Measurements from ENCODE around the gene POLD2.

The POLD2 gene

DNA sequence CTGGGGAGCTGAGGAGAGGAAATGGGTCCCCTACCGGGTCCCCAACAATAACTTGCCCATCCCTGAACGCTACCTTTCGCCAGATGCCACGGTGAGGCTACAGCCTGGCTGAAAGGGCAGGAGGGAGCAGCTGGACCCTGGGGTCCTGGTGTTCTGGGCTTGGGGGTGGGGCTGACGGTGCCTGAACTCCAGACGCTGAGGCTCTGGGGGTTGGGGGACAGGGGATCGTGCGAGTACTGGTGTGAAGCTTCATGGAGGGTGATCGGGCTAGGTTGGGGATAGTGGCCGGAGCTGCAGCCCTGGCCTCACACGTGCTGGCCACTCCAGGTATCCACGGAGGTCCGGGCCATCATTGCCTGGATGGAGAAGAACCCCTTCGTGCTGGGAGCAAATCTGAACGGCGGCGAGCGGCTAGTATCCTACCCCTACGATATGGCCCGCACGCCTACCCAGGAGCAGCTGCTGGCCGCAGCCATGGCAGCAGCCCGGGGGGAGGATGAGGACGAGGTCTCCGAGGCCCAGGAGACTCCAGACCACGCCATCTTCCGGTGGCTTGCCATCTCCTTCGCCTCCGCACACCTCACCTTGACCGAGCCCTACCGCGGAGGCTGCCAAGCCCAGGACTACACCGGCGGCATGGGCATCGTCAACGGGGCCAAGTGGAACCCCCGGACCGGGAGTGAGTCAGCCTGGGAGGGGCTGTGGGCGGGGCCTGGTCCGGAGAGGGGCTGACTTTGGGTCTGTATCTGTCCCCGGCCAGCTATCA lies 10.9 kb downstream of the POLD2 start:
- DNase-seq: no peak

DNA sequence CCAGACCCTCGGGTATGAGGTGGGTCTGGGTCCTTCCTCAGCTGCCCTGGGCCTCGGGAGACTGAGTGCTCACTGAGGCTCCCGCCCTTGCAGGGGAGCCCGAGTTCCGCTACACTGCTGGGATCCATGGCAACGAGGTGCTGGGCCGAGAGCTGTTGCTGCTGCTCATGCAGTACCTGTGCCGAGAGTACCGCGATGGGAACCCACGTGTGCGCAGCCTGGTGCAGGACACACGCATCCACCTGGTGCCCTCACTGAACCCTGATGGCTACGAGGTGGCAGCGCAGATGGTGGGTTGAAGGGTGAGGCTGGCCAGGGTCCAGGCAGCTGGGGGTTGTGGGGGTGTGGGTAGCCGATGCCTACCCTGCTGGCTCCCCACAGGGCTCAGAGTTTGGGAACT lies 11.6 kb downstream of the POLD2 start:
- DNase-seq: no peak

DNA sequence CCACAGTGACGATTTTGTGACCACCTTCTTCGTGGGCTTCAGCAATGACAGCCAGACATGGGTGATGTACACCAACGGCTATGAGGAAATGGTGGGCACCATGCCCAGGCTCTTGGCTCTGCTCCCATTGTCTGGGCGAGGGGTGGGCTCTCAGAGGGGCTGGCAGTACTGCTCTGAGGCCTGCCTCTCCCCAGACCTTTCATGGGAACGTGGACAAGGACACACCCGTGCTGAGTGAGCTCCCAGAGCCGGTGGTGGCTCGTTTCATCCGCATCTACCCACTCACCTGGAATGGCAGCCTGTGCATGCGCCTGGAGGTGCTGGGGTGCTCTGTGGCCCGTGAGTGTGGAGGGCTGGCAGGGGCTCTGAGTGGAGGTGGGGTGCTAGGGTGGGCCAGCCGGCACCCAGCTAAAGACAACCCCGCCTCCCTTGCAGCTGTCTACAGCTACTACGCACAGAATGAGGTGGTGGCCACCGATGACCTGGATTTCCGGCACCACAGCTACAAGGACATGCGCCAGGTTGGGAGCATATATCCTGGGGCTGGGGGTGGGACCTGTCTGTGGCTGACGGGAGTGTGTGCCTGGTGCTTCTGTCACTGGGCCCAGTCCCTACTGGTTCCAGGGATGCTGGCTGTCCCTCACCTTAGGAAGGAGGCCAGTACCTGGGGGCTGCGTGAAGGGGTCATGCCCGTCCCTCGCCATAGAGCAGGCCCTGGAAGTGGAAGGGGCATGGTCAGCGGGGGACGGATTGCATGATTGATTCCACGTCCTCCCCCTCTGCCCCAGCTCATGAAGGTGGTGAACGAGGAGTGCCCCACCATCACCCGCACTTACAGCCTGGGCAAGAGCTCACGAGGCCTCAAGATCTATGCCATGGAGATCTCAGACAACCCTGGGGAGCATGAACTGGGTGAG lies 12.4 kb downstream of the POLD2 start:
- DNase-seq: no peak

DNA sequence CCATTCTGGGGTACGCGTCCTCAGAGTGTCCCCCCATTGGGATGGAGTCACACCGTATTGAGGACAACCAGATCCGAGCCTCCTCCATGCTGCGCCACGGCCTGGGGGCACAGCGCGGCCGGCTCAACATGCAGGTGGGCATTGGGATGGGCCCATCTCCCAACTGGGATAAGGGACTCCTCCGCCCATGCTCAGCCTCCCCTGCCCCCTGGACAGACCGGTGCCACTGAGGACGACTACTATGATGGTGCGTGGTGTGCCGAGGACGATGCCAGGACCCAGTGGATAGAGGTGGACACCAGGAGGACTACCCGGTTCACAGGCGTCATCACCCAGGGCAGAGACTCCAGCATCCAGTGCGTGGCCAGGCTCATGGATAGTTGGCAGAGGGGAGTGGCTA lies 13.4 kb downstream of the POLD2 start:
- no peak for DNase-seq

DNA sequence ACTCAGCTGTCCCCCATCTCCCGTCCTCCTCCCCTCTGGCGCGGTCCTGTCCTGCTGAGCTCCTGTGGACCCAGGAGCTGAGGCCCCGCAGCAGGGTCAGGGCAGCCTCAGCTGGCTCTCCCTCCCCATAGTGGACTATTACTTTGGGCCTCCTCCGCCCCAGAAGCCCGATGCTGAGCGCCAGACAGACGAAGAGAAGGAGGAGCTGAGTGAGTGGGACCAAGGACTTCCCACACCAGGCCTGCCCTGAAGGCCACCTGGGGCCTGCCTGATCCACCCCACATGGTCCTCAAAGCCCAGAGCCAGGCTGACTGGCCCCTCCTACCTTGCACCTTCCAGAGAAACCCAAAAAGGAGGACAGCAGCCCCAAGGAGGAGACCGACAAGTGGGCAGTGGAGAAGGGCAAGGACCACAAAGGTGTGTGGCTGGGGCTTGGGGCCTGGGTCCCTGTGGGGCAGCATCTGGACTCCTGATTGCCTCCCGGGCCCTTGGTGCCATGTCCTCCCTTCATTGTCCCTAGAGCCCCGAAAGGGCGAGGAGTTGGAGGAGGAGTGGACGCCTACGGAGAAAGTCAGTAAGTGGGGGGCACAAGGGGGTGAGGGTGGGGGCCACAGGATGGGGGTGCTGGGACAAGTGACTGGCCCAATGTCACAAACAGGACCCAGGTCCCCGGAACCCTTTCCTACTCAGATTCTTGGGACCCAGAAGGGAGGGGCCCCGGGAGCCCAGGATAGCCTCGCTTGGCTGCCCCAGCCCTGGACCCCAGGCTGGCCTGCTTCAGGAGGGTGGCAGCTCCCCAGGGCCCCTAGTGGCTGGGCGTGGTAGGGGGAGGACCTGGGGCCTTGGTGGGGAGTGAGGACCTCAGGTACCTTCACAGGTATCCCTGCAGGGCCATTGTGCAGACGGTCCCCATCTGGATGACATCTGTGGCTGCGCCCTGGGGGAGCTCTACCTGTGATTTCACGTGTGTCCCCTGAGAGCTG lies 14.3 kb downstream of the POLD2 start:
- no peak for DNase-seq

DNA sequence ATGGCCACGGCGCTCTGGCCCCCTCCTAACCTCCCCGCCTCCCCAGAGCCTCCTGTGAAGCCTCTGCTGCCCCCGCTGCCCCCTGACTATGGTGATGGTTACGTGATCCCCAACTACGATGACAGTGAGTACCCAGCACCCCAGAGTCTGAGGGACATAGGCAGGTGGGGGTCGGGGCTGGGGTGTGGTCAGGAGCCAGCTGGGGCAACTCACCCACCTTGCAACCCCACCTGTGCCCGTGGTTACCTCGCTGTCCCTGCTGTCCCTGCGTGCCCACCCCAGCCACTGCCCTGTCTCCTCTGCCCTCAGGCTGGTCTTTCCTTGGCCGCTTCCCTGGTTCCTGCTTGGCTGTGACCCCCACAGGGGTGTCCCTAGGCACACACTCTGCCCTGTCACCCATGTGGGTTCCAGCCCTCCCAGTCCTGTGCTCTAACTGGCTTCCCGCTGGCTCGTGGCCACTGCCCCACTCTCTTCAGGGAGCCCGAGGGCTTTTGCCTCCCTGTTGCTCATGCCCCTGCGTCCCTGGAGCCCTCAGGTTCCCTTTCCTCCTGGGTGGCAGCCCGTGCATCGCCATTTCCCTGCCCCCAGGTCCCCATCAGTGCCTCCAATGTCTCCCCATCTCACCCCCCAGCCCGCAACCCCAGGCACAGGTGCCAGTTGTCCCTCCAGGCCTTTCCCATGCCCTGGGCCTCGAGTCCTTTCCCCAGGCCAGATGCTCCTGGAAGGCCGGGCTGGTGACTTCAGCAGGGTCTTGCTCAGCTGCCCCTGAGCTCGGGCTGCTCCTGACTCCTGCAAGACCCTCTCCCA lies 15.2 kb downstream of the POLD2 start:
- DNase-seq: no peak

DNA sequence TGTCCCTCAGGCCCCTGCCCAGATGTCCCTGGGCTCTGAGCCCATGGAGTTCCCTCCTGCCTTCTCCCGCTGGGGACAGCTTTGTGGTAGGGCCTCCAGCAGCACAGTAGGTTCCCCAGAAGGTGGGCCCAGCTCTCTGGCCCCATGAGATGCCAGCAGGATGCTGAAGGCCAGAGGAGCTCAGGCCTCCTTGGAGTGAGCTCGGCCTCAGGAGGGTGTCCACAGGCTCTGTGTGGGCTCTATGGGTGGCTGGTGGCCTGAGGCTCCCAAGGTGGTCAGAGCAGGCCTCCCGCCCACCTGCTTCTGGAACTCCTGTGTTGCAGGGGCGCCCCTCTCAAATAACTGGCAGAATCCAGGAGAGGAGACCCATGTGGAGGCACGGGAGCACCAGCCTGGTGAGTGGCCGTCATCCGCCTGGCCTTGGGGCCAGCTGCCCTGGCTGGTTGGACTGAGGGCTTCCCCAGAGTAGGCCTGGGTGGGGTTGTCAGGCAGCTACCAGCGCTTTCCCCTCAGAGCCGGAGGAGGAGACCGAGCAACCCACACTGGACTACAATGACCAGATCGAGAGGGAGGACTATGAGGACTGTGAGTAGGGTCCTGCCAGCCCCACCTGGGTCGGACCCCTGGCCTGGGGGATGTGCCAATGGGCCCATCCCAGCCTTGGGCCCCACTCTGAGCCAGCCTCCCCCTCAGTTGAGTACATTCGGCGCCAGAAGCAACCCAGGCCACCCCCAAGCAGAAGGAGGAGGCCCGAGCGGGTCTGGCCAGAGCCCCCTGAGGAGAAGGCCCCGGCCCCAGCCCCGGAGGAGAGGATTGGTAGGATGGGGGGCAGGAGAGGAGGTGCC lies 16.0 kb downstream of the POLD2 start:
- DNase-seq: no peak

DNA sequence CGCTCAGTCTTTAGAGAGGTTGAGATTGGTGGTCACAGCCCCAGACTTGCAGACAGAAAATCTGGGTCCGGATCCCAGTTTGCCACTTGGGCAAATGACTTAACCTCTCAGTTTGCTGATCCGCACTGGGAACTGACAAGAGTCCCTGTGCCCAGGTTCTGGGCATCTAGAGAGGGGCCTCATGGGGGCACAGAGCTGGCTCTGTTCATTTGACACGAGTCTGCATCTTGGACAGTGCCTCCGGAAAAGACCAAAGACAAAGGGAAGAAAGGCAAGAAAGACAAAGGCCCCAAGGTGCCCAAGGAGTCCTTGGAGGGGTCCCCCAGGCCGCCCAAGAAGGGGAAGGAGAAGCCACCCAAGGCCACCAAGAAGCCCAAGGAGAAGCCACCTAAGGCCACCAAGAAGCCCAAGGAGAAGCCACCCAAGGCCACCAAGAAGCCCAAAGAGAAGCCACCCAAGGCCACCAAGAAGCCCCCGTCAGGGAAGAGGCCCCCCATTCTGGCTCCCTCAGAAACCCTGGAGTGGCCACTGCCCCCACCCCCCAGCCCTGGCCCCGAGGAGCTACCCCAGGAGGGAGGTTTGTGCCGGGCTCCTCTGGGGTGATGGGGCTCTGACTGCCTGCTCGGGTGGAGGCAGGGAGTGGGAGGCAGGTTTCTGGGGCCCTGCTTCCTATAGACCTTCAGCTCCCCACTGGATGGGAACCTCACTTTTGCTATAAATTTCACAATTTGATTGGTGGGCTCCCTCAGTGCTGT lies 16.9 kb downstream of the POLD2 start:
- no peak for DNase-seq

DNA sequence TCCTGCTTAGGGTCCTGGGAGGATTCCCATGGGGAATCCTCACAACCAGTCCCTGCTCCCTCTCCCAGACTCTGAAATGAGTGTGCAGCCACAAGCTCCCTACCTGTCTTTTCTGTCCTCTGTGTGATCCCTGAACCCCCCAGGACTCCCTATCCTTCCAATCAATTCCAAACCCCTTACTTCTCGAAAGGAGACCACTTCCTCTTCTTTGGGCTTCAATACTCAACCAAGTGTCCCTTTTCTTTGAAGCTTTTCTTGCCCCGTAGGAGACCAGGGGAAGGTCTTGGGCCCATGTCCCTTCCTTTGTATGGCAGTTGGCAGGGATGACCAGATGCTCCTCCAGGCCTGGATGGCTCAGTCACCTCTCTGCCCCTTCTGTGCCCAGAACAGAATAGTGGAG lies 17.5 kb downstream of the POLD2 start:
- no peak for DNase-seq

DNA sequence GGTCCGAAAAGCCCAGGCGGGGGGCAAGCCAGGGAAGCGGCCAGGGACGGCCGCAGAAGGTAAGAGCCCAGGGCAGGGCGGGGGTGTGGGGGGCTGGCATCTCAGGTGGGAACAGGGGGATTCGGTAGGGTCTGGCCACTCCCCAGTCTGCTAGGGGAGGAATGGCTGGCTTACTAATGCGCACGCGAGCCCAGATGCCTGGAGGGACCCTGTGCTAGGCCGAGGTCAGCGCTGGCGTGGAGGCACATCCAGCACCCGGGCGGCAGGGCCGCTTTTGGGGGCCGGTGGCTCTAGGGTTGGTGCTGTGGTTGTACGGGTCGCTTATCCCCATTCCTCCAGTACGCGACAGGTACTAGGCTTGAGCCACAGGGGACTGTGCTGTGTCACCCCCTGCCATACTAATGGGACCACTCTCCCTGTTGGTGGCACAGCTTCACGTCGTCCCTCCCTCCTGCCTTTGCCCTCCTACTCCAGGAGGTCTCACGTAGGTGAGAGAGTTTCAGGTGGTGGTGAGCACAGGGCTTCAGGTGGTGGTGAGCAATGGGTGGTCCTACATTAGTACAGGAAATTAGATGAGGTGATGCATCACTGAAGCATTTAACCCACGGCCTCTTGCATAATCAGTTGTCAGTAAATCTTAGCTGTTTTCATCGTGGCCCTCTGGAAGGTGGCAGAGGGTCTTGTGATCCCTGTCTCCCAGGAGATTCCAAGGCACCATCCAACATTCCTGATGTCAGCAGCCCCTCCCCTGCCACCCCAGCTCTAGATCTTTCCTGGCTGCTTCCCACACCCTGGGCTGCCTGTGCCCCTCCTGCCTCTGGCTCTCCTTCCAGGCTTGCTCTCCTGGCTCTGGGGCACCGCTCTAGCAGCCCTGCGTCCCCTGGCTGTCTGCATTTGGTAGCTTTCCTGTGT lies 18.2 kb downstream of the POLD2 start:
- DNase-seq: no peak

DNA sequence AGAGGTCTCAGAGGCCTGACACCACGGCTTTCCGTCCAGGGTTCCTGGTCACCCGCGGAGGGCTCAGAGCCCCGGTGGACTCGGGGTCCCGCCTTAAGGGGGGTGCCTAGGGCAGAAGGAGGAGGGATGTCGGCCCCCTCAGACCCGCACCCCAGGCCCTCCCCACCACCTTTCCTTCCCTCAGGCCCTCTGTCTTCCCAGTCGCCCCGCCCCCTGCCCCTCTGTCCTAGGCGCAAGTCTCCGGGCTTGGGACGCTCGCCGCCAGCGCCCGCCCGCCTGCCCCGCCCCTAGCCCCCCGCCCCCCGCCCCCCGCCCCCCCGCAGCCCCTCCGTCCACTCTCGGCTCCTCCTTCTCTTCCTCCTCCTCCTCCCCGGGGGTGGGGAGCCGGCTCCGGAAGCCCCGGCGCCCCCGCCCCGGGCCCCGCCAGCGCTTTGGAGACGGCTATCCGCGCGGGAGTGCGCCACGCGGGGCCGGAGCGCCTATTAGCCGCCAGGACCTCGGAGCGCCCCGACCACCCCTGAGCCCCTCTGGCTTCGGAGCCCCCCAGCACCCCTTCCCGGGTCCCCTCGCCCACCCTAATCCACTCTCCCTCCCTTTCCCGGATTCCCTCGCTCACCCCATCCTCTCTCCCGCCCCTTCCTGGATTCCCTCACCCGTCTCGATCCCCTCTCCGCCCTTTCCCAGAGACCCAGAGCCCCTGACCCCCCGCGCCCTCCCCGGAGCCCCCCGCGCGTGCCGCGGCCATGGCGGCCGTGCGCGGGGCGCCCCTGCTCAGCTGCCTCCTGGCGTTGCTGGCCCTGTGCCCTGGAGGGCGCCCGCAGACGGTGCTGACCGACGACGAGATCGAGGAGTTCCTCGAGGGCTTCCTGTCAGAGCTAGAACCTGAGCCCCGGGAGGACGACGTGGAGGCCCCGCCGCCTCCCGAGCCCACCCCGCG lies 19.2 kb downstream of the POLD2 start, which contains the start of gene AEBP1:
AEBP1 (plus strand) TSS at position 423 of the 937 bp plus-strand sequence; CDS start at position 744, 321 bp downstream.
- DNase-seq: no peak

DNA sequence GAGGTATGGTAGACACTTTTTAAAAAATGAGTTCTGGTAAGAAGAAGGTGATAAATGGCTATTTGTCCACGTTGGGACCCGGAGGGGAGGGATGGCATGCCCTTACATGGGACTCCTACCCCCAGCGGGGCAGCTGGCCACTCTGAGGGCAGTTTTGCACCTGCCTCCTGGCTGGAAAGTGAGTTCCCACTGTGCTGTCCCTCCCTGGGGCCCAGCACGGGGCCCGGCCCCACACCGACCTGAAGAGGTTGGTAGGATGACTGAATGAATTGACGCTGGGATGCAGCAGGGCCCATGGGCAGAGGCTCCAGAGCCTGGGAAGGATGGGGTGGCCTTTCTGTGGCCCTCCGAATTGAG lies 19.8 kb downstream of the POLD2 start:
- no peak for DNase-seq

DNA sequence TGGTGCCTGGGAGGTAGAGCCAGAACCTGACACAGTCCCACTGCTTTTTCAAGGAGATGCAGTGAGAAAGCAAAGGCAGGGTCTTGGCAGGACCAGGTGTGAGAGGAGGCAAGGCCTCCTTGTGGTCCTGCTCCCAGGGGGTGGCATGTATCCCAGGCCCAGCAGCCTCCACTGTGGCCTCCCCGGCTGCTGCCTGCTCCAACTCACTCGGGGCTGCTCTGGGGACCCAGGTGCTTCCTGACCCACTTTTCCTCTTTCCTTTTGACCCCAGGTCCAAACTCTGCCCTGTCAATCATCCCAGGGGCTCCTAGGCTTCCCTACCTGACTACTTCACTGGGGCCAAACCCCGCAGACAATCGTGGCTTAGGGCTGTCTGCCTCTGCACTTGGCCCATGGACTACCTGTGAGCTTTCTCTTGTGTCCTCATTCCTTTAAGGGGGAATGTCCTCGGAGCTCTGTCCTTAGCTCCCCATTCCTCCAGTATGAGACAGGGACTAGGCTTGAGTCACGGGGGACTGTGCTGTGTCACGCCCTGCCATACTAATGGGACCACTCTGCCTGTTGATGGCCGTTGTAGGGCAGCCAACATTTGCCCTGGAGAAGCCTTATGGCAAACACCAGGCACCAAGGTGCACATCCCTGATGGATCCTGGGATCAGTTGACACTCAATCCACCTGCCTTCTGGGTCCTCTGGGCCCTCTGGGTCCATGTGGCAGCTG lies 20.3 kb downstream of the POLD2 start:
- DNase-seq: no peak

DNA sequence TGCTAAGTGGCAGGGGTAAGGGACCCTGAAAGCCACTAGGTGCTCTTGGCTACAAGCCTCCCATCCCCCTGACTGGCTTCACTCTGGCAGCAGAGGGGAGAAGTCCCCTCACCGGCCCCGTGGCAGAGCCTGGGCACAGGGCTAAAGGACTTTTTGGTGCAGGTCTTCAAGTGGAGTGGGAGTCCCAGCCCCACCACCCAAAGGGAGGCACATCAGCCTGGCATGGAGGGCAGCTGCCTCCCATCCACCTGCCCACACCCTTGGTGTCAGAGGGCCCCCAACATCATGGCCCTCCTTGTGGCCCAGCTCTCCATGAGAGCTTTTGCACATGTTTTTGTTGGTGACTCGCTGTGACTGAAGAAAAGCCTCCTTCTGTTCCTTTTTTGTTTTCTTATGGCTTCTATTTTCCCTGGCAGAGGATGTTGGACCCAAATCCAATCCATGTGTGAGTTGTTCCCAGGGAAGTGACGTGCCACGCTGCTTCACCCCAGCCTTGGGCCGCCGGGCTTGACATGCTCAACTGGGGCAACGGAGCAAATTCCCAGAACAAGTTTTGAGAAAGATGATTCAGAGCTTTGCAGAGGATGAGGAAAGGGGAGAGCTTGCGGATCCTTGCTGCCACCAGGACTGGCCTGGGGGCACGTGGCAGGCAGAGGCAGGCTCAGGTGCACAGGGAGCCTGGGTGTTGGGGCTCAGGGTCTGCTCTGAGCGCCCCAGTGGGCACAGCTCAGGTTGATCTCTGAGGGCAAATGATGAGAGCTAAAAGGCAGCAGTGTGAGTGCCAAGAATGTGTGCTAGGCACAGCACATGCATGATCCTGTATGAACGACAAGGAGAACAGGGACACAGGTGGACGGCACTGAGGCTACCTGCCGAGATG lies 21.1 kb downstream of the POLD2 start:
- no peak for DNase-seq

DNA sequence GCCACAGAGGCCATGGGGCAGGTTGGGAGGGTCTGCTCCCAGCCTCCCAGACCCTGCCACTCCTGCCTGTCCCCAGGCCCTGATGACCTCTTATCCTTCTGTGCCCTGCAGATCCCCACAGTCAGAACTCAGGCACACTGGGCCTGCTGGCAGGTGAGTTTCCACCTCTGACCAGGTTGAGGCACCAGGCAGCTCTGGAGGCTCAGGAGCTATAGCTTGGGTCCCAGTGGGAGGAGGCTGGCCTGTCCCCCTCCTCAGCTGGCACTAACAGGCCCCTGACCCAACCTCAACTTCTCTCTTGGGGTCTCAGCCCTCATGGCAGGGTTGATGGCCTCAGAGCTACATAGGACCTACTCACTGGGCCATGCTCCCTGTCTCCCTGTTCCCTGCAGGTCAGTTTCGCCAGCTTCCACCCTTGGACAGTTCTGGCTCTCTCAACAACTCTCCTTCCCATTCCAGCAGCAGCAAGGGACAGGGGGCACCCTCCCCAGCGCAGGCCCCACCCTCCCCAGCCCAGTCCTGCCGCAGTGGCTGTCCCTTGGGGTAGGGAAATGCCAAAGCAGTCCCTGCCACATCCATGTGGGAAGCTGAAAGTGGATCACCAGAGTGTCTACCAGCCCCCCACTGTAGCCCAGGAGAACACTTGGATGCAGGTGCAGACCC lies 21.9 kb downstream of the POLD2 start:
- no peak for DNase-seq

Measured in activated T-cell treated with anti-CD3 and anti-CD28 coated beads for 4 hours (primary cell).